HG03135 (cell line): Measurements from ENCODE around the gene C17orf67.

Source experiments
- ATAC-seq: cut with Tn5 transposase; IDR thresholded peaks from one replicate; pipeline ENCODE4 v1.9.1; 2021; ENCODE audit warnings: mild to moderate bottlenecking, moderate library complexity; ENCODE audit not compliant: unreplicated experiment

The C17orf67 gene

GRCh38 chr17:56809820-56810179, 23.9 kb downstream of the C17orf67 start:
- no peak for ATAC-seq

- ATAC-seq = no peak
Measured at GRCh38 chr17:56809106-56809819, 24.5 kb downstream of the C17orf67 start.

GRCh38 chr17:56808503-56808902, 25.2 kb downstream of the C17orf67 start:
- ATAC-seq = no peak

- no peak for ATAC-seq
Measured at GRCh38 chr17:56807723-56808122, 26.0 kb downstream of the C17orf67 start.

GRCh38 chr17:56806949-56807348, 26.8 kb downstream of the C17orf67 start:
- ATAC-seq = no peak

- ATAC-seq = no peak
Measured at GRCh38 chr17:56804454-56804853, 29.3 kb downstream of the C17orf67 start.

GRCh38 chr17:56803071-56803470, 30.6 kb downstream of the C17orf67 start:
- no peak for ATAC-seq

DNA sequence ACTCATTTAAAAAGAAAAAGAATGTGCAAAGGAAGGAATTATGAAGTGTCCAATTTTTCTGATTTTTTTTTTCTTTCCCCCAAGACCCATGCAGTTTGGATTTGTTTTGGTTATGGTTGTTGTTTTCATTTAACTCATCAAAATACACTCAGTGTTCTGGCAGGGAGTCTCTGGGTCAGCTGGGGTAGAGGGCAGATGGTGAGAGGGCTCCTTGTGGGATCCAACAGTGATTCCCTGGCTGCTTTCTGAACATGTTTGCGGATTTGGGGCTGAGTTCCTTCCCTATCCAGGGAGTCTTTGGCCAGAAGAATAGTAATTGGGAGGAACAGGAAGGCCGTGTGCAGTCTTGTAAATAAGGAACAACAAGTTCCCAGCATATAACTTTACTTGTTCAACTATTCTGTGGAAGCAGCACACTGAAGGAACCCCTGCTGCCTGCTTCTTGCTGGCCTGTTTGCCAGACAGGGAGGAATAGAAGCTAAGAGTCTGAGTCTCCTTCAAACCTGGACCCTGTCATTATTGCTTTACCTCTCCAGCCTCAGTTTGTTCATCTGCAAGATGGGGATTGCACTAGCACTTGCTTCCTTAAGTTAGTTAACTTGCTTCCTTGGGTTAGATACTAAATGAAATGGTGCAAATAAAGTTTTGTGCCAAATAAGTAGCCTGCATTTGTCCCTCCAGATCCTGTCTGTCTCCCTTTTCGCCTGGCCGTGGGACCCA, 32.1 kb downstream of the C17orf67 start:
- no peak for ATAC-seq

DNA sequence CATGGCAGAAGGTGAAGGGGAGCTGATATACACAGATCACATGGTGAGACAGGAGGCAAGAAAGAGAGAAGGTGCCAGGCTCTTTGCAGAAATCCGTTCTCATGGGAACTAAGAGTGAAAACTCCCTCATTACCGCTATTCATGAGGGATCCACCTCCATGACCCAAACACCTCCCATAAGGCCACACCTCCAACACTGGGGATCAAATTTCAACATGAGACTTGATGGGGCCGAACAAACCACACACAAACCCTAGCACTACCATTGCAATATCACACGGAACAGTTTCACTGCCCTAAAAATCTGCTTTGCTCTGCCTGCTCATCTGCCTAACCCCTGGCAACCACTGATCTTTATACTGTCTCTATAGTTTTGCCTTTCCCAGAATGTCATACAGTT, 34.8 kb downstream of the C17orf67 start:
- ATAC-seq = no peak

- no peak for ATAC-seq
Measured at GRCh38 chr17:56796536-56796935, 37.2 kb downstream of the C17orf67 start.

DNA sequence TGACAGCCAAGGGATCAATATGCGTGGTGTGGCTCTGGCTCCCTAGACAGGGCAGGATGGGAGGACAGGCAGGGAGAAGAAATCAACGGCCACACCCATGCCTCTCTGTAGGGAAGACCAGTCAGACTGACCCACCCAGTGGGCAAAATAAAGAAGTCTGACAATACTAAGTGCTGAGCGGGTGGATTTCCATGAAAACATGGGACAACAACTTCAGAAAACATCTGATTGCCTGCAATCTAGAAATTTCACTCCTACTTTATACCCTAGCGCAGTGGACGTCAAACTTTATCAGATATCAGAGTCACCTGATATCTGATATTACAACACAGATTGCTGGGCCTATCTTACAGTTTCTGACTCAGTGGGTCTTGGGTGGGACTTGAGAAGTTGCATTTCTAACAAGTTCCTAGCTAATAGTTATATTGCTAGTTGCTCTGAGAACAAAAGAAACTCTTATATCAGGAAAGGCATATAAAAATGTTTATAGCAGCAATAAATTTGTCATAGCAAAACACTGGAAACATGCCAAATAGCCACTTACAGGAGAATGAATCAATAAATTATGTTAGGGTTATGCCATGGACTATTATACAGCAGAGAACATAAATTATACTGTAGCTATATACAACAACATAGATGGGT, 38.4 kb downstream of the C17orf67 start:
- ATAC-seq = no peak

DNA sequence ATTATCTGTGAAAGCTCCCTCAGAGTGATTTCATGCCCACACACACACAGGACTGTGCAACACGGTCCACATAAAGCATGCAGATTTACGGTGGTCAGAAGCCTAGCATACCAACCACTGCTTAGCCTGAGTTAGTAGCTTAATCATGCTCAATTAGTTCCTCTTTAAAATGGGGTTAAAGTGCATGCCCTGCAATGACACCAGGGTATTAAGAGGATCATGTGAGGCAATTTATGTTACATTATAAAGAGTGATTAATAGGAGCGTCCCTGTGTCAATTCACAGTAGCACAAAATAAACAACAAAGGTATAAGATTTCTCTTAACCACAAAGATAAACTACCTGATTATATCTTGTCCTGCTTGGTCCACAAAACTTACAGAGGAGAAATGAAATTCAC, 39.8 kb downstream of the C17orf67 start:
- no peak for ATAC-seq

DNA sequence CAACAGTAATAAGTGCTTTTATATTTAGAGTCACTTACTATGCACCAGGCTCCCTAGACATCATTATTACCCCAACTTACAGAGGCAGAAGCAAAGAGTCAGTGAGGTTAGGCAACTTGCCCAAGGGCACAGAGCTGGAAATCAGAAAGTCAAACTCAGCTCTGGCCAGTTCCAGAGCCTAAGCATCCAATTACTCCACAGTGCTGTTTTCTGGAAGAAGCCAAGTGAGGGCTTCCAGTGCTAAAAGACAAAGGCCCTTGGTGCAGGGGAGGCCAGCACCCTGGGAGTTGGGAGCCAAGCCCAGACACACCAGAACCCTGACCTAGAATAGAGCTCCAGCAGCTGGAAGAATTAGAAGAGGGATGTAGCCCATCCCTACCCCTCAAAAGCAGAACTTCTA, 40.2 kb downstream of the C17orf67 start:
- no peak for ATAC-seq

DNA sequence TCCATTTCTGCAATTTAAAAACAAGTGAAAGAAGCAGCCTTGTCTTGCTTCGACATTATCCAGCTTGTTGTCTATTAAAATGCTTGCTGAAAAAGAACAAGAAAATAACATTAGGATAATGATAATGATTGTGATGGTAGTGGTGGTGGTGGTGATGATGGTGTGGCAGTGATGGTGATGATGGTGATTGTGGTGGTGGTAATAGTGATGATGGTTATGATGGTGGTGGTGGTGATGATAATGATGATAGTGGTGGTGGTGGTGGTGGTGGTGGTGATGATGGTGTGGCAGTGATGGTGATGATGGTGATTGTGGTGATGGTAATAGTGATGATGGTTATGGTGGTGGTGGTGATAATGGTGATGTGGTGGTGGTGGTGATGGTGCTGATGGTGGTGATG, 41.5 kb downstream of the C17orf67 start:
- no peak for ATAC-seq

- ATAC-seq = peak; percentile 72
Measured at GRCh38 chr17:56786989-56787482, 46.7 kb downstream of the C17orf67 start.

DNA sequence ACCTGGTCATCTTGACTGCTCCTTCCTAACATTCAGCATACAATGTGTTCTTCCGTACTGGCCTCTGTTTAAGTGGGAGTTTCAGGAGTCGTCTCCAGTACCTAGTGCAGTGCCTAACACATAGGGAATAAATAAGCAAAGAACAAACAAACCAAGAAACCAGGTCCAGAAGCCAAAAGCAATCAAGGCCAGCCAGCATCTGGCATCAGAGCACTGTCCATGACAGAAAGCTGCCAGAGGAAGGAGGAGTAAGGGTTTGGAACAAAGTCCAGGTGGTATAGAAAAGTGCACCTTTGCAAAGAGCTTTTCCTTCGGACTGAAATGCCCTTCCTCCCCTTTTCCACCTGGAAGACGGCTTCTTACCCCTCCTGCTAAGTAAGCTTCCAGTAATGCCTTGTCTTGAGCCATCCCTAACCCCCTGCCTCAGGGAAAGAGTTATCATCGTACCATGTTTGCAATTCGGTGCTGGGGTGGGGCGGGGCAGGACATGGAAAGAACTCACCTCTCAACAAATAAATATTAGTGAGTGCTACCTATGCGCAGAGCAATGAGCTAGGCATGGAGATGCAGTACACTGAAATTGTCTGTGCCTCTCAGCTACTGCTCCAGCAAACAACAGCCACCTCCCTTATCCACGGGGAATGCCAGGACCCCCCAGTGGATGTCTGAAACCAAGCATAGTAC, 47.6 kb downstream of the C17orf67 start:
- ATAC-seq = no peak

DNA sequence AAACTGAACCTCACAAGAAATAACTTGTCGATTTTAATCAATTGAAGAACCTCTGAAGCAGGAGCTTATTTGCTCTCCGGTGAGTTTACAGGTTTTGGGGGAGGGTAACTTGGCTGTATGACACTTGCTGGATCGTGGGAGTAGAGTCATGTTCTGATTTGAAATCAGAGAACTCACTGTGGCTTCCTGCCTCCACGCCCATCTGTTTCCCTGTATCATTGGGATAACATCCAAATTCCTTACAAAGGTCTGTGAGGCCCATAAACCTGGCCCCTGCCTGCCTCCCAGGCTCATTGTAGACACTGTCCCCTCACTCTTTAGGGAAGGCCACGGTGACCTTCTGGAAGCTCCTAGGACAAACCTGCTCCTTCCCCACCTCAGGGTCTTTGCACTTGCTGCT, 48.3 kb downstream of the C17orf67 start:
- ATAC-seq = no peak

DNA sequence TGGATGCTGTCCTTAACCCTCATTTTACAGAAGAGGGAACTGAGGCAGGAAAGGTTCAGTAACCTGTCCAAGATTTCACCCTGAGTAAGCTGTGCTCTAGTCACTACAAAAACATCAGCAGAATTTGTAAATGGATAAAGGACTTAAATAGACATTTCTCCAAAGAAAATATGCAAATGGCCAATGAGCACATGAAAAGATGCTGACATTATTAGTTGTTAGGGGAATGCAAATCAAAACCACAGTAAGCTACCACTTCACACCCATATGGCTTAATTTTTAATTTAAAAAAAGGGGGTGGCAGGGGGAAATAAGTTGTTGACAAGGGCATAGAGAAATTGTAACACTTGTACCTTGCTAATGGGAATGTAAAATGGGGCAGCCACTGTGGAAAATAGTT, 51.4 kb downstream of the C17orf67 start:
- ATAC-seq = no peak

- no peak for ATAC-seq
Measured at GRCh38 chr17:56781906-56782305, 51.8 kb downstream of the C17orf67 start.

- peak; percentile 87 for ATAC-seq
Measured at GRCh38 chr17:56779898-56780777, 53.6 kb downstream of the C17orf67 start.
